NCI-H2029 treated with DMSO at 0.1 percent for 48 hours (cell line): Measurements from ENCODE around the gene ALOXE3.

ENCODE experiments used
- DNase-seq: peaks from one replicate; lab custom pipeline; 2025; lab: John Stamatoyannopoulos, UW

Gene ALOXE3

GRCh38 chr17:8153957-8154607 is 35.8 kb upstream of the ALOXE3 start:
- peak; percentile 62 for DNase-seq

- no peak for DNase-seq
These were observed 35.2 kb upstream of the ALOXE3 start for GRCh38 chr17:8153525-8153956.

- no peak for DNase-seq
These were observed 34.7 kb upstream of the ALOXE3 start for GRCh38 chr17:8153031-8153451.

- DNase-seq, result peak; percentile 45
These were observed 33.9 kb upstream of the ALOXE3 start, which contains the start of gene PER1 for GRCh38 chr17:8152112-8152775. Gene PER1 (minus strand): TSS chr17:8152404. CDS start chr17:8150706, 1,698 bp downstream.

GRCh38 chr17:8151641-8152111 is 33.4 kb upstream of the ALOXE3 start:
- no peak for DNase-seq

- DNase-seq, result no peak
These were observed 32.9 kb upstream of the ALOXE3 start for GRCh38 chr17:8151120-8151640.

GRCh38 chr17:8150194-8151119 is 32.1 kb upstream of the ALOXE3 start:
- DNase-seq, result no peak

- DNase-seq, result no peak
These were observed 31.3 kb upstream of the ALOXE3 start for GRCh38 chr17:8149419-8150193.

GRCh38 chr17:8148560-8148959 is 30.2 kb upstream of the ALOXE3 start:
- no peak for DNase-seq

GRCh38 chr17:8147805-8148404 is 29.6 kb upstream of the ALOXE3 start:
- DNase-seq, result no peak

- no peak for DNase-seq
These were observed 29.0 kb upstream of the ALOXE3 start for GRCh38 chr17:8147141-8147804.

- DNase-seq, result no peak
These were observed 28.2 kb upstream of the ALOXE3 start for GRCh38 chr17:8146381-8147140.

- DNase-seq, result no peak
These were observed 27.5 kb upstream of the ALOXE3 start for GRCh38 chr17:8145811-8146210.

GRCh38 chr17:8144401-8145231 is 26.3 kb upstream of the ALOXE3 start:
- no peak for DNase-seq

- DNase-seq, result no peak
These were observed 25.5 kb upstream of the ALOXE3 start for GRCh38 chr17:8143581-8144400.

- no peak for DNase-seq
These were observed 24.7 kb upstream of the ALOXE3 start for GRCh38 chr17:8142887-8143580.
